GM18870 (cell line): ENCODE measurements around the gene NPEPPS.
"Not testable (repeated sequence)": the region's sequence is repeated elsewhere in the genome, so short reads cannot be mapped to it uniquely, and the experiment has no call there.

Experiments
- ATAC-seq: cut with Tn5 transposase; IDR thresholded peaks from one replicate; pipeline ENCODE4 v1.9.1; 2021; ENCODE audit warnings: moderate library complexity; ENCODE audit not compliant: unreplicated experiment

The NPEPPS gene

GRCh38 chr17:47560517-47561043 is 29.7 kb downstream of the NPEPPS start:
- not testable (repeated sequence) for ATAC-seq

DNA sequence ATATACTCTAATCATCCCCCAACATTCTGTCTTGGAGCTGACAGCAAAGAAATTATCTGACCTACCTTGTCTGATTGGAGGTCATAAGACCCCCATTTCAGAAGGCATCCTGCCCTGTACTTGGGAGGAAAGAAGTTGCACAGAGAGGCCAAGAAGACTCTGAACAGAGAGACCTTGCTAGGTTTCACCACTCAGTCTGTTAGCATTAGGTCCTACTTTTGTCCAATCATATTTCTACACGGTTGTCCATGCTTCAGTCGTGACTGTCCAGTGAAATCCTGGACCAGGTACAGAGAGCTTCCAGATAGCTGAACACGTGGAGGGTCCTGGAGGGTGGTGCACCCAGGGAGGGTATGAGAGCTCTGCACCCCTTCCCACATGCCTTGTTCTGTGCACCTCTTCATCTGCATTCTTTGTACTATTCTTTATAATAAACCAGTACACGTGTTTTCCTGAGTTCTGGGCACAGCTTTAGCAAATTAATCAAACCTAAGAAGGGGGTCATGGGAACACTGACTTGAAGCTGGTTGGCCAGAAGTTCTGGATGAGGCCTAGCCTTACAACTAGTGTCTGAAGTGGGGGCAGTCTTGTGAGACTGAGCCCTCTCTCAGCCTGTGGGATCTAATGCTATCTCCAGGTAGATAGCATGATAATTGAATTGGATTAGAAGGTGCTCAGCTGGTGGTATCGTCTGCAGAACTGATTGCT is 30.9 kb downstream of the NPEPPS start:
- ATAC-seq: not testable (repeated sequence)

DNA sequence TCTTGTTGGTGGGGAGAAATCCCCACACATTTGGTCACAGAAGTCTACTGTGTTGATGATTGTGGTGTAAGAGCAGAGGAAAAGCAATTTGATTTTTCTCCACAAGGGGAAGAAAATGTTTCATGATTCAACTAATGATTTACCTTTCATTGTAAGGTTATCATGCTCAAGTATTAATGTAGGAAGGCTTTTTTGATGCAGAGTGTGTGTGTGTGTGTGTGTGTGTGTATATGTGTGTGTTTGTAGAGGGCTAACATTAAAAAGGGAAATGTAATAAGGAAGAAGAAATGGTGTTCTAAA is 31.4 kb downstream of the NPEPPS start:
- not testable (repeated sequence) for ATAC-seq

DNA sequence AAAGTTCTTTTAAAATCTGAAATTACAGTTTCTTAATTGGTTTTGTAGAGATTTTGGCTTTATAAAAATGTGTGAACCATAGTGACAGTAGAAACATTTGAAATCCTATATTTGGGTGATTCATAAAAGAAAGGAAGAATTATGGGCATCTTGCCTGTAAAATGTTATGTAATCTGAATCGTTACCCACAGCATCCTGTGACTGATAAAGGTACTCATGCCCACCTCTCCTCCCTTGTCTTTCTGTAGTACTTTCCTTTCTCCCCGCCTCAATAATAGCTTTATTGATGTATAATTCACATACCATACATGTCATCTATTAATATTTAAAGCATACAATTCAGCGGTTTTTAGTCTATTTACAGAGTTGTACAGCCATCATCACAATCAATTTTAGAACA is 36.4 kb downstream of the NPEPPS start:
- not testable (repeated sequence) for ATAC-seq

- ATAC-seq: not testable (repeated sequence)
These were observed 41.7 kb downstream of the NPEPPS start for GRCh38 chr17:47572561-47572960.

- ATAC-seq: not testable (repeated sequence)
These were observed 51.5 kb downstream of the NPEPPS start for GRCh38 chr17:47582416-47582815.

DNA sequence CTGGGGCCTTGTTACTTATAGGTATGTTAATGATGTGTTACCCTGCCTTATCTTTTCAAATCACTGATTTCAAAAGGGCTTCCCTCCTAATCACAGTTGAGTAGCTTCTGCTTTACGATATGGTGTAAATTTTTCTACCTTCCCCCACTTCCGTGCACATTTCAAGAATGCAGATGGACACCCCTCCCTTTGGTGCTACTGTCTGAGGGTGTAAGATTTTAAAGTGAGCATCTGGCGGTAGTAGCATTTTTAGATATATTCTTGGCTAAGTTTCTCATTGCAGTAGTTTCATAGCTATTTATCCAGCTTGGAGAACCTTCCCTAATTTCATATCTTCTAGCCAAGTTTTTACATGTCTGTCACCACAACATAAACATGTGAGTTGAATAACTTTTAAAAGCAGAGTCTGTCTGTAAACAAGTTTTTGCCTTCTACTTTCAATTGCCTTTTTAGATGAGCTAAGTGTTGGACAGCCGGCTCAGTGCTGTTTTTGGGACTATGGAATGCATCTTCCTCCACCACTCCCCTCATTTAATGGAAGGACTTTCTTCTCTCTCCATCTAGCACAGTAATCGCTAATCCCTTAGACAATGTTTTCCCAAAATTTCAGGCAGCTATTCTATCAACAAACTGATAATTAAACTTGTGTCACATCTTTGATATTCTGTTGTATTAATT is 55.6 kb downstream of the NPEPPS start:
- not testable (repeated sequence) for ATAC-seq

GRCh38 chr17:47593522-47593921 is 62.6 kb downstream of the NPEPPS start:
- not testable (repeated sequence) for ATAC-seq

- no peak for ATAC-seq
These were observed 73.1 kb downstream of the NPEPPS start for GRCh38 chr17:47603830-47604597.

- no peak for ATAC-seq
These were observed 73.7 kb downstream of the NPEPPS start for GRCh38 chr17:47604598-47604927.

- no peak for ATAC-seq
These were observed 74.1 kb downstream of the NPEPPS start for GRCh38 chr17:47605011-47605410.

- no peak for ATAC-seq
These were observed 76.6 kb downstream of the NPEPPS start for GRCh38 chr17:47607481-47607880.

DNA sequence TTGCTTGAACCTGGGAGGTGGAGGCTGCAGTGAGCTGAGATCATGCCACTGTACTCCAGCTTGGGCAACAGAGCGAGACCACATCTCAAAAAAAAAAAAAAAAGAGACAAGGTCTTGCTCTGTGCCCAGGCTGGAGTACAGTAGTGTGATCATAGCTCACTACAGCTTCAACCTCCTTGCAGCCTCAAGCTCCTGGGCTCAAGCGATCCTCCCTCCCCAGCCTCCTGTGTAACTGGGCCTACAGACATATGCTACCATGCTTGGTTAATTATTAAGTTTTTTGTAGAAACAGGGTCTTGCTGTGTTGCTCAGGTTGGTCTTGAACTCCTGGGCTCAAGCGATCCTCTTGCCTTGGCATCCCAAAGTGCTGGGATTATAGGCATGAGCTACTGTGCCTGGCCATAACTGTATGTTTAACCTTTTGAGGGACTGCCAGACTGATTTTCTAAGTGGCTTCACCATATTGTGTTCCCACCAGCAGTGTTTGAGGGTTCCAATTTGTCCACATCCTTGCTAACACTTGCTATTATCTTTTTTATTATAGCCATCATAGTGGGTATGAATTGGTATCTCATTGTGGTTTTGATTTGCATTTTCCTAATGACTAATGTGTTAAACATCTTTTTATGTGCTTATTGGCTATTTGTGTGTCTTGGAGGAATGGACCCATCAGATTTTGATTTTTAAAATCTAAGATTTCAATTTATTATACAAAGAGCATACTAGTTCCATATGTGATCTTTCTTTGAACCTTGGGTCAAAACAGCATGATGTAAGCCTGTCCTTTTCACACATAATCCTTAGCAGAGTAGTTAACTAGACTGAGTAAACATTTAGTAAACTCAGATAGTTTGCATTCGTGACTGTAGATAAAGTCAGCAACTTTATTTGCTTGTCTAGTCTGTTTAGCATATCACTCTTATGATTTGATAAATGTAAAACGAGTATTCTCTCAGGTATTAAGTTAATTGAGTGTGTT is 80.8 kb downstream of the NPEPPS start:
- ATAC-seq: no peak

GRCh38 chr17:47615766-47616424 is 85.0 kb downstream of the NPEPPS start:
- ATAC-seq: no peak

- no peak for ATAC-seq
These were observed 87.5 kb downstream of the NPEPPS start for GRCh38 chr17:47618410-47618809.

DNA sequence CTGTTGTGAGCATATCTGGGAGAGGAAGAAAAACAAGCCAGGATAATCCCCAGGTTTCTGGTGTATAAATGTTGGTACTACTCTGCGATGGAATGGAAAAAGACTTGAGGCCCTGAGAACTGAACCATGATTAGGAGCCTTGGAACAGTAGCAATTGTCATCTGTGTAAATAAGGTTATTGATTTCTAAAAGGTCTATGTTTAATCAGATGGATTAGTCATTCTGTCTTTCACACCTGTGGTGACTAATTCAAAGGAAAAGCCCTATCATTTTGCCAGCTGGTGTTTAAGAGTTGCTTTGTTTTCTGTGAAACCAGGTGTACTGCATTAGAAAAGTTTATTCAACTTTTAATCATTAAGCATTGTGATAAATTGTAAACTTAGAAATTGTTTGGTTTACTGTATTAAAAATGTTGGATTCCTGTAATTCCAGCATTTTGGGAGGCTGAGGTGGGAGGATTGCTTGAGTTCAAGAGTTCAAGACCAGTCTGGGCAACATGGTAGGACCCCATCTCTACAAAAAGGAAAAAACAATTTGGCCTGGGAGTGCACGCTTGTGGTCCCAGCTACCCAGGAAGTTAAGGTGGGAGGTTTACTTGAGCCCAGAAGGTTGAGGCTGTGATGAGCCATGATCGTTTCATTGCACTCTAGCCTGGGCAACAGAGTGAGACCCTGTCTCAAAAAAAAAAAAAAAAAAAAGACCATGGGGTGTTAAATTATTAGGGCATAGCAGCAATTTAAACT is 89.8 kb downstream of the NPEPPS start:
- ATAC-seq: no peak

GRCh38 chr17:47621293-47622179 is 90.6 kb downstream of the NPEPPS start:
- no peak for ATAC-seq

GRCh38 chr17:47622180-47622549 is 91.3 kb downstream of the NPEPPS start:
- no peak for ATAC-seq

- no peak for ATAC-seq
These were observed 93.8 kb downstream of the NPEPPS start for GRCh38 chr17:47624727-47625068.
